GM18873 (cell line): ENCODE results near the gene KLF17.

Experiments
- ATAC-seq: cut with Tn5 transposase; IDR thresholded peaks from one replicate; pipeline ENCODE4 v1.9.1; 2021; ENCODE audit warnings: mild to moderate bottlenecking, moderate library complexity, moderate number of reproducible peaks; ENCODE audit not compliant: unreplicated experiment, low FRiP score

KLF17 gene, protein sequence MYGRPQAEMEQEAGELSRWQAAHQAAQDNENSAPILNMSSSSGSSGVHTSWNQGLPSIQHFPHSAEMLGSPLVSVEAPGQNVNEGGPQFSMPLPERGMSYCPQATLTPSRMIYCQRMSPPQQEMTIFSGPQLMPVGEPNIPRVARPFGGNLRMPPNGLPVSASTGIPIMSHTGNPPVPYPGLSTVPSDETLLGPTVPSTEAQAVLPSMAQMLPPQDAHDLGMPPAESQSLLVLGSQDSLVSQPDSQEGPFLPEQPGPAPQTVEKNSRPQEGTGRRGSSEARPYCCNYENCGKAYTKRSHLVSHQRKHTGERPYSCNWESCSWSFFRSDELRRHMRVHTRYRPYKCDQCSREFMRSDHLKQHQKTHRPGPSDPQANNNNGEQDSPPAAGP

DNA sequence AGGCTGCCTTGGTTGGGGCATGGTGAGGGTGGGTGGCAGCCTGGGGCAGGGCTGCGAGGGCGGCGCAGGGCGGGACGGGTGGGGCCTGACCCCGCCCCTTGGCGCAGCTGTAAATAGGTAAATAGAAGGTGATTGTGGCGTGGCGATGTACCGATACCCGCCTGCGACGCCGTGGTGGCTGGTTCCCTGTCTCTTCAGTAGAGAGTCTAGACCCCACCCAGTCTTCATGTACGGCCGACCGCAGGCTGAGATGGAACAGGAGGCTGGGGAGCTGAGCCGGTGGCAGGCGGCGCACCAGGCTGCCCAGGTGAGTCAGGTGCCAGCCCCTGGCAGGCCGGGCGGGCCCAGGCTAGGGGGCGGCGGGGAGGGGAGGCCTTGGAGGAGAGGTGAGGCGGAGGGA lies at the start of gene KLF17:
KLF17 (plus strand) TSS at position 140 of the 400 bp plus-strand sequence; CDS start at position 227, 87 bp downstream.
- no peak for ATAC-seq

DNA sequence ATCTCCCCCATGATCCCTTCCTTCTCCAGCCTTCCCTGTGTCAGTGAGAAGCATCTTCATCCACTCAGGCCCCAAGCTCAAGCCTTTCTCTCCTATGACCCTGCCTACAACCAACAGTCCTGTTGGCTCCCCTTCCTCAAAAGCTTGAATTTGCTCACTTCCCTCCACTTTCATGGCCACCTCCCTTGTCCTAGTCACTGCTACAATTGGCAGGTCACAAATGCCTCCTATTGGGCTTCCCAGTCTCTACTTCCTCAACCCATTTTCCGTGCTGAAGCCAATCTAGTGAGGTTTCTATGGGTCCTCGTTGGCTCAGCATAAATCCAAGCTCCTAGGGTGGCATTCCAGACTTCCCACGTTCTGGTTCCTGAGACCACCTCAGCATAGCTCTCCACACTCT lies 47.2 kb upstream of the KLF17 start:
- no peak for ATAC-seq

DNA sequence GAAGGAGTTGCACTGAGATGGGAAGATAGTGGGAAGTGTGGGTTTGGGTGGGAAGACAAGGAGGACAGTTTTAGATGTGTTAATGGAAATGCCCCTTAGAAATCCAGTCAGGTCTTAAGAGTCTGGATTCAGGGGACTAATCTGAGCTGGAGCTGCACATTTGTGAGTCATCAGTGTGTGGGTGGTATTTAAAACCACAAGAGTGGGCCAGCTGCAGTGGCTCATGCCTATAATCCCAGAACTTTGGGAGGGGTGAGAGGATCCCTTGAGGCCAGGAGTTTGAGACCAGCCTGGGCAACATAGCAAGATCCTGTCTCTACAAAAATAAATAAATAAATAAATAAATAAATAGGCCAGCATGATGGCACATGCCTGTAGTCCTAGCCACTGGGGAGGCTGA lies 46.4 kb upstream of the KLF17 start:
- ATAC-seq = no peak

DNA sequence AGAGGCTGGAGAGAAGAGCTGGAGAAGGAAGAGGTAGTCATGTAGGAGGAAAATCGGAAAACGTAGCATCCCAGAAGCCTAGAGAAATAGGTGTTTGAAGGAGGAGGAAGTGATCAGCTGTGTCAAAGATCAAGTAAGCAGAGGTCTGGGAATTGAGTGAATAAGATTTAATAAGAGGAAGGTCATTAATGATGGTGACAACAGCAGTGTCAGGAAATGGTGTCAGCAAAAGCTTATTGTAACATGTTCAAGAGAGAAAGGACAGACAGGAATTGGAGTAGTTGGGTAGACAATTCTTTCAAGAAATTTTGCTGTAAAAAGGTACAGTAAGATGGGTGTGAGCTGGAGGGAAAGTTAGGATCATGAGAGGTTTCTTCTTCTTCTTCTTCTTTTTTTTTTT lies 45.8 kb upstream of the KLF17 start:
- ATAC-seq = no peak

DNA sequence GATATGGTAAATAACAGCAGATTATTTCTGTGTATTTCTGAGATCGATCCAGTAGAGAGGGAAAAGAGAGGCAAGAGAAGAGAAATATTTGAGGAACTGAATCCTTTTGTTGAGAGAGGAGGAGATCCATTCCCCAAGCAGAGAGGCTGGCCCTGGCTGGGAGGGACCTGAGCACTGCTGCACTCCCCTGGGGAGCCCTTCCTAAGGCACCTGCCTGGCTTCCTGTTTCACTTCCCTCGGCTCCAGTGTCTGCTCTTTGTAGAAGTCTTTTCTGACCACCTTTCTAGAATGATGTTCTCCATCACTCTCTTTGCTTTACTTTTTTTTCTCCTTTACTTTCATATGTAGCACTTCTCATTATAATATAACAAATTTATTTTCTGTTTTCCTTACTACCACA lies 45.1 kb upstream of the KLF17 start:
- ATAC-seq = no peak

DNA sequence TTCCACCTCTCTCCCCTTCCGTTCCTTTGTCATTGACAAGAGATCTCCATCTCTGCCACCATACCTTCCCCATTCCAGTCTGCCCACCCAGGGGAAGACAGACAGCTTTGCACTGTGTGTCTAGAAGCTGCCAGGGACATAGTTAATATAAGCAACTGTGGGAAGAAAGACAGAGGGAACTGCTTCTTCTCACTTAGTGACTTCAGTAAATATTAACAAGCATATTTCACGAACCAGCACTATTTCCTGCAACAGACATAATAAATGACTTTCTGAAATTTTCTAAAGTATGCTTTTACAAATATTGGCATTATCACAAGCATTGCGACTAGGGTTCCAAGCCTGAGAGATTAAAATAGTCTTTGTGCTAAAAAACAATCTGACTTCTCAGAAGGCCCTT lies 44.2 kb upstream of the KLF17 start:
- no peak for ATAC-seq

DNA sequence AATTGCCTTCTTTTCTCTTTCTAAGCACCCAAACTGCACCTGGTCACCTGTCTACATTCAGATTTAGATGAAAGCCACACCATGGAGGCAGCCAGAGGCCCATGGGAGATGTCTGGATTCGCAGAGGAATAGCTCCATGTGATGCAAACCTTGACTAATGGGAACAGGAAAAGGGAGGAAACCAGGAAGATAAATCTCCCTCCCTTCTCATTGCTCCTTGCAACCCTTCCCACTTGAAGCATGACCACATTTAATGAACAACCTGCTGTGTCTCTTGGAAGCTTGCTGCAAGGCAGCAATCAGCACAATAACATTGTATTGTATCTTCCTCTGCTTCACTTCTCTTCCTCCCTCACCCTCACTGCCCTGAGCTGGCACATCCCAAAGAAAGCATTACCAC lies 42.6 kb upstream of the KLF17 start:
- no peak for ATAC-seq

DNA sequence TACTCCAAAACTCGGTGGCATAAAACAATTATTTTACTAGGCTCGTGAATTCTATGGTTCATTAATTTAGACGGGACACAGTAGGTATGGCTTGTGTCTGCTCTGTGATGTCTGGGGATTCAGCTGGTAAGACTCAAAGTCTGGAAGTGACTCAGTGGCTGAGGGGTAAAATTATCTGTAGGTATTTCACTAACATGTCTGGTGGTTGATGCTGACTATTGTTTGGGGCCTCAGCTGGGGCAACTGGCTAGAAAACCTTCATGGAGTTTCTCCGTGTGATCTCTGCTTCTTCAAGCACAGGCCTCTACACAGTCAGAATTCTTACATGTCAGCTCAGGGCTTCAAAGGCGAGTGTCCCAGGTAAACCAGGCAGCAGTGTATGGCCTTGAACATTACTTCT lies 41.2 kb upstream of the KLF17 start:
- ATAC-seq = no peak

DNA sequence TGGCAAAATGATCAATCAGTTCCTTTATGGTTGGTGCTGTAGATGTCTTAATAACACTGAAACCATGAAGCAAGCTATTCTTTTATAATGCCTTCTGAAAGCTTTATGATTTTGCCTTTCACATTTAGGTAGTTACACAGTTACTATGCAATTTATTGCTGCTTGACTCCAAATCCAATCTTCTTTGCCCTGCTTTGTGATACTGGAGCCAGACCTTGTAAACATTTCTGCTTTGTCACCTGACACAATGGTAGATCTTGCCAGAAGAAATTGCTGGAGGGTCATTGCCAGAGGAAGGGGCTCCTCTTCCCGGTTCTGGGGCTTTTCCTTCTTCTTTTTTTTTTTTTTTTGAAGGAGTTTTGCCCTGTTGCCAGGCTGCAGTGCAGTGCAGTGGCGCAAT lies 40.5 kb upstream of the KLF17 start:
- ATAC-seq = no peak

DNA sequence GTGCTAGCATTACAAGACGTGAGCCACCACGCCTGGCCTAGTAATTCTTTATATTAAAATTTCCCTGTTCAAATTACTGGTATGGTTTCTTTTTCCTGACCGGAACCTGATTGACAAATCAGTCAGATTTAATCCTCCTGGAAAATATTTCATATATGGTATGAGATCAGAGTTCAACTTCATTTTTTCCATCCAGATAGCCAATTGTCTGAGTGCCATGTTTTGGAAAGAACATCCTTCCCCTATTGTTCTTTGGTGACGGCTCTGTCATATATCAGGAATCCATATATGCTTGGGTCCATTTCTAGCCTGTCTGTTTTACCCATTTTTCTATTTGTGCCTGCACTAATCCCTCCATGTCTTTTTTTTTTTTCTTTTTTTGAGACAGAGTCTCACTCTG lies 39.1 kb upstream of the KLF17 start:
- ATAC-seq = no peak

DNA sequence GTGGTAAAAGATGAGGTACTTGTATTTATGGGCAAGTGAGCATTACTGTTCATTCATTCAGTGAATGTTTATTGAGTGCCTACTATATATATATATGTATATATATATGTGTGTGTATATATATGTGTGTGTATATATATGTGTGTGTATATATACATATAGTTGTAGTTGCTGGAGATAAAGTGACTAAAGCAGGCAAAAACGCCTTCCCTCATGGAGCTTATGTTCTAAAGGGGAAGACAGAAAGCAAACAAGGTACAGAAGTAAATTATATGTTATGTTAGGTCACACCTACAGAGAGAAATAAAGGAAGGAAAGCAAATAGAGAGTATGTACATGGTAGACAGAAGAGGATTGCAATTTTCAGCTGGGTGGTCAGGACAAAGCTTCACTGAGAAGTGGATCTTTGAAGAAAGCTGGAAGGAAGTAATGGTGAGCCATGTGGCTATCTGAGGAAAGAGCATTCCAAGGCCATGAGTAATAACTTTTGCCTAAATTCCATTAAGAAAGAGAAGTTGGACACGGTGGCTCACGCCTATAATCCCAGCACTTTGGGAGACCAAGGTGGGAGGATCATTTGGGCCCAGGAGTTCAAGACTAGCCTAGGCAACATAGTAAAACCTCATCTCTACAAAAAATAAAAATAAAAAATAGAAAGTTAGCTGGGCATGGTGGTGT lies 33.5 kb upstream of the KLF17 start:
- no peak for ATAC-seq

DNA sequence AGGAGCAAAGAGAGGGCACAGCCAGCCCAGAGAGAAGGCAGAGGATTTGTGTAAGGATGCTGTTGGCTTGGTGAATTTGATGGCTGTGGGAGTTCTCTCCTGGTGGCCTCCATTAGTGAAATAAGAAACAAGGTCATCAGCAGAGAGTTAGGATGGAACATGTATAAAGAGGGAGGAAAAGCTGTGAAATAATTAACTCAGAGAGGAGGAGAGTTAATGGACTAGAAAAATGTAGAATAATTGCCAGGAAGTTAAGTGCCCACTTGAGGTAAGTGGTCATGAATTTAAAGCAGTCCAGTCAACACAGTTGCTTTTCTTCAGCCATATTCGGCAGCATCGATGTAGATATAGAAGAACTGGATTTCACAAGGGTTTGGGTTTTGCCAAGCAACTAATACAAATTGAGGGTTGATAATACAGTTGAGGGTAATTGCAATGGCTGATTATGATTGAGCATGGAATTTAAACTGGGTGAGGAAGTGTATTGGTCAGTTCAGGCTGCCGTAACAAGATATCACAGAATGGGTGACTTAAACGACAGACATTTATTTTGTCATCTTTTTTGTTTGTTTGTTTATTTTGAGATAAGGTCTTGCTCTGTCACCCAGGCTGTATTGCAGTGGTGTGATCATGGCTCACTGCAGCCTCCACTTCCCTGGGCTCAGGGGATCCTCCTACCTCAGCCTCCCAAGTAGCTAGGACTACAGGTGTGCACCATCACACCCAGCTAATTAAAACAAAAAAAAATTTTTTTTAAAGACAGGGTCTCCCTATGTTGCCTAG lies 31.7 kb upstream of the KLF17 start:
- no peak for ATAC-seq

DNA sequence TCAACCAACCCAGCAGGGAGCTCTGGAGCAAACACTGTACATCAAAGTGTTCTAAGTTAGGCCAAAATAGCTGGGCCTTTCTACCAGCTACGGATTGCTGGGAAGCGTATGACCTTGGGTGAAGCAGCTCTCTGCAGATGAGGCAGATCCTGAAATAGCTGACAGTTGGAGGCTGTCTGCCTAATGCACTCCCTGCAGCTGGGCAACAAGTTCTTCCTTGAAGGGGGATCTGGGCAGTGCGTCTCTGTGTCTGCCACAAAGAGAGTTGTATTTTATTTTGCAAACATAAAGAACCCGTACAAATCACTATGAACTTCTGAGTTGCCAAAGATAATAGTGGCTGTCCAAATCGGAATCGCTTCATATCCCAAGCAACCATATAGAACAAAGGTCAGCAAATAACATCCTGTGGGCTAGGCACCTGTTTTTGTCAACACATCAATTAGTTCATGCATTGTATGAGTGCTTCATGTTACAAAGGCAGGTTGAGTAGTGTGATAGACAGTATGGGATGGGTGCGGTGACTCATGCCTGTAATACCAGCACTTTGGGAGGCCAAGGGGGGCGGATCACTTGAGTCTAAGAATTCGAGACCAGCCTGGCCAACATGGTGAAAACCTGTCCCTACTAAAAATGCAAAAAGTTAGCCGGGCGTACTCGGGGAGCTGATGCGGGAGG lies 29.1 kb upstream of the KLF17 start:
- ATAC-seq = no peak

DNA sequence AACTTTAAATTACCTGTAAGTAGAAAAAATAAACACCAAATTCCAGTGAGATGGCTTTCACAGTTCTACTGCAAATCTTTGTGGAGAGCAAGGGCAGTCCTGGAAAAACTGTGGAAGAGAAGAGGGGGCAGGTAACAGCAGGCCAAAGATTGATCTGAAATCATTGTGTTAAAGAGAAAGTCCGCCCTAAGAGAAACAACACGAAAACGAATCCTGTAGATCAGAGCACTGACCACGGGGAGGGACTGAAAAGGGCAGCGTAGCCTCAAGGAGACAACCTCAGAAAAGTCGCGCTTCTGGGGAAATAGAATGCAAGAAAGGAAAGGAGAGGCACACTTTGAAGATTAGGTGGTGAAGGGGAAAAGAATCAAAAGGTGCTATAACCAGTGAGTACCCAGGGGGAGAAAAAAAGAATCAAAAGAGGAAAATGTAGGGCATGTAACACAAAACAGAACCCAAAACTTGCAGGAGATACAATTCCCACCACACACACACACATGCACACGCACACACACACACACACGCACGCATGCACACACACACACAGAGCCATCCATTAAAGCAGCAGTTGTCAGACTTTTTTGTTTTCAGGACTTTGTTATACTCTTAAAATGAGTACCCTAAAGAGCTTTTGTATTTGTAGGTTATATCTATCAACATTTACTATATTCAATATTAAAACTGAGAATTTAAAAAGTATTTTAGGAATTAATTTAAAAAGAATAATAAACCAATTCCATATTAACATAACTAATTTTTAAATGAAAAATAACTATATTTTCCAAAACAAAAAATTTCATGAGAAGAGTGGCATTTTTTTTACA lies 28.0 kb upstream of the KLF17 start:
- ATAC-seq = no peak

DNA sequence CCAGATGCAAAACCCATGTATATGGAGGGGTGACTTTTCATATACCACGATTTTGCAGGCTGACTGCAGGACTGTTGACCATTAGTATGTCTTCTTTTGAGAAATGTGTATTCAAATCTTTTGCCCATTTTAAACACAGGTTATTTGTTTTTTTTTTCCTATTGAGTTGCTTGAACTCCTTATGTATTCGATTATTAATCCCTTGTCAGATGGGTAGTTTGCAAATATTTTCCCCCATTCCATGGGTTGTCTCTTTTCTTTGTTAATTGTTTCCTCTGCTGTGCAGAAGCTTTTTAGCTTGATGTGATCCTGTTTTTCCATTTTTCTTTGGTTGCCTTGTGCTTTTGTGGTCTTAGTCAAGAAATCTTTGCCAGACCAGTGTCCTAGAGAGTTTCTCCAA lies 24.6 kb upstream of the KLF17 start:
- ATAC-seq = no peak

DNA sequence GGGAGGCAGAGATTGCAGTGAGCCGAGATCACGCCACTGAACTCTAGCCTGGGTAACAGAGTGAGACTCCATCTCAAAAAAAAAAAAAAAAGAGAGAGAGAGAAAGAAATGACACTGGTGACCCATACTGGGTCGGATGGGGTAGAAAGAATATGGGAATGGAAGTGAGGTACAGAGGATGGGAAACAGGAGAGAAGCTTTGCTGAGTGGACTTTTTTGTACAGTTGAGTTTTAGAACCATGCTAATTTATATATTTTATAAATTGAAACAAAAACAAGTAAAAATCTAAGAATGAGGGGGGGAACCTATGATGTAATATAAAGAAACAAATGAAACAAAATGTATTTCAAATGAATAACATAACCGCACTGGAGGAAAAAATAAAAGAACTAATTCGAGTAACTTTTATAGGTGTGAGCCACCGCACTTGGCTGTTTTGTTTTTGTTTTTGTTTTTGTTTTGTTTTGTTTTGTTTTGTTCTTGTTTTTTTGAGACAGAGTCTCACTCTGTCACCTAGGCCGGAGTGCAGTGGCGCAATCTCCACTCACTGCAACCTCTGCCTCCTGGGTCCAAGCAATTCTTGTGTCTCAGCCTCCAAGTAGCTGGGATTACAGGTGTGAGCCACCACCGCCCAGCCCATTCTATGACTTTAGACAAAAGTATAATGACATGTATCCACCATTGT lies 18.3 kb upstream of the KLF17 start:
- no peak for ATAC-seq

DNA sequence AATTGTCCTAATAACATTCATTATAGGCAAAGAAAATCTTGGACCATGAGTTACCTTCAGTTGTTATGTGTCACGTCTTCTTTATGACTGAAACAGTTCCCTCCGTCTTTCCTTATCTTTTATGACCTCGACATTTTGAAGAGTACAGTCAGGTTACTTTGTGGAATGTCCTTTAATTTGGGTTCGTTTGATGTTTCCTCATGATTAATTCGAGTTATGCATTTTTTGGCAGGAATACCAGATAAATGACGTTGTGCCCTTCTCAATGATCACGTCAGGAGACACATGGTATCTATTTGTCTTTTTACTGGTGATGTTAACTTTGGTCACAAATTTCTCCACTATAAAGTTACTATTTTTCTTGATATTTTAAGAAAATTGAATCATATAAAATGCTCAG lies 17.3 kb upstream of the KLF17 start:
- ATAC-seq = no peak

DNA sequence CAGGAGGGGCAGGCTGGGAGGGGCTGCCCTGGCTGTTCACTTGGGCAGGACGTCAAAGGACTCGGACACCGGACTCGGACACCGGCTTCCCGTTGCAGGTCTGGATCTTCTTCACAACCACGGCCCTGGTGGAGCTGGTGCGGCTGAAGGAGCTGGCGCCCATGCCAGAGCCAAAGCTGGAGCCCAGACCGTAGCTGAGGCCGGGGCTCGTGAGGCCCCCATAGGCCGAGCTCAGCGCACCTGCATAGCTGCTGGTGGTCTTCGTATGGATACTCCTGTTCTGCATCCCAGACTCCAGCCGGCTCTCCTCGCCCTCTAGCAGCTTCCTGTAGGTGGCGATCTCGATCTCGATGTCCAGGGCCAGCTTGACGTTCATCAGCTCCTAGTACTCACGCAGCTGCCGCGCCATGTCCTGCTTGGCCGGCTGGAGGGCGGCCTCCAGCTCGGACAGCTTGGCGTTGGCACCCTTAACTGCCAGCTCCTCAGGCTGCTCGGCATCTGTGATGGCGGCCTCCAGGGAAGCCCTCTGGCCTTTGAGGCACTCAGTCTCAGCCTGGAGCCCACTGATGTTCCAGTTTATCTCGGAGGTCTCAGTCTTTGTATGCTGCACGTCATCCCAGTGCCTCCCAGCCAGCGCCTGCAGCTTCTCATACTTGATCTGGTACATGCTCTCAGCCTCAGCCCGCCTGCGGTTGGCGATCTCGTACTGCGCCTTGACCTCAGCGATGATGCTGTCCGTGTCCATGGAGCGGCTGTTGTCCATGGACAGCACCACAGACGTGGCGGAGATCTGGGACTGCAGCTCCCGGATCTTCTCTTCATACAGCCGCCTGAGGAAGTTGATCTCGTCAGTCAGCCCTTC lies 15.1 kb upstream of the KLF17 start:
- ATAC-seq = no peak

DNA sequence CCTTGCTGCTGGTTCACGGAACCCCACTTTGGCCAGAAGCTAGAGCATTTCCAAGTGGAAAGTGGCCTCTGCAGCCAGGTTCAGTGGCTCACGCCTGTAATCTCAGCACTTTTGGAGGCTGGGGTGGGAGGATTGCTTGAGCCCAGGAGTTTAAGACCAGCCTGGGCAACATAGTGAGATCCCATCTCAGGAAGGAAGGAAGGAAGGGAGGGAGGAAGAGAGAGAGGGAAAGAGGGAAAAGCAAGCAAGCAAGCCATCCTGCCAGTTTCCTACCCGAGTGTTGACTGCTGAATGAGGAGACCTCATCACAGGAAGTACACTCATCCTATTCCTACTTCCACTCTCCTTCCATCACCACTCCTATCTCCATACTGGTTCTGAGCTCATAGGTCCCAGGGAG lies 12.8 kb upstream of the KLF17 start:
- ATAC-seq = no peak
